SK-N-SH treated with all-trans-retinoic acid at 6 μM for 48 hours (cell line): ENCODE data around the gene CDH11.

Experiments used
- ATAC-seq: fragments of 200-7000 bp; cut with Tn5 transposase; 3 replicates; pipeline ENCODE4 v1.9.1; 2020; ENCODE audit warnings: mild to moderate bottlenecking, moderate library complexity
- ARNTL ChIP-seq: fragments of 450-650 bp; formaldehyde crosslinking; IDR thresholded peaks from 2 replicates; pipeline ENCODE4 v1.5.0; 2020; ENCODE audit warnings: low read depth, mild to moderate bottlenecking, moderate library complexity, borderline replicate concordance
- BACH2 ChIP-seq: fragments of 250-450 bp; sonication (Bioruptor Pico); IDR thresholded peaks from 2 replicates; pipeline ENCODE4 v1.9.0; 2021; ENCODE audit warnings: mild to moderate bottlenecking, borderline replicate concordance
- ESRRG ChIP-seq: fragments of 250-450 bp; sonication (Bioruptor Pico); IDR thresholded peaks from 2 replicates; pipeline ENCODE4 v1.6.1; 2021; ENCODE audit warnings: mild to moderate bottlenecking
- ISL1 ChIP-seq: fragments of 250-450 bp; sonication (Bioruptor Pico); IDR thresholded peaks from 2 replicates; pipeline ENCODE4 v2.1.2; 2022; ENCODE audit warnings: mild to moderate bottlenecking, moderate library complexity
- OSR1 ChIP-seq: fragments of 250-450 bp; sonication (Bioruptor Pico); IDR thresholded peaks from 2 replicates; pipeline ENCODE4 v1.8.0; 2022; ENCODE audit warnings: moderate library complexity, mild to moderate bottlenecking, inconsistent platforms
- RARB ChIP-seq: fragments of 250-450 bp; sonication (Bioruptor Pico); IDR thresholded peaks from 2 replicates; pipeline ENCODE4 v1.8.0; 2021; ENCODE audit warnings: mild to moderate bottlenecking, moderate library complexity
- SNAI2 ChIP-seq: fragments of 250-450 bp; sonication (Bioruptor Pico); IDR thresholded peaks from 2 replicates; pipeline ENCODE4 v1.5.0; 2020; ENCODE audit warnings: mild to moderate bottlenecking, moderate library complexity
- TCF4 ChIP-seq: fragments of 250-450 bp; sonication (Bioruptor Pico); IDR thresholded peaks from 2 replicates; pipeline ENCODE4 v1.8.0; 2021; ENCODE audit warnings: mild to moderate bottlenecking, moderate library complexity, borderline replicate concordance
- TOX ChIP-seq: fragments of 250-450 bp; sonication (Bioruptor Pico); IDR thresholded peaks from 2 replicates; pipeline ENCODE4 v1.8.0; 2021; ENCODE audit warnings: mild to moderate bottlenecking, moderate library complexity, borderline replicate concordance
- ZC3H10 ChIP-seq: fragments of 250-450 bp; sonication (Bioruptor Pico); IDR thresholded peaks from 2 replicates; pipeline ENCODE4 v1.5.1; 2021; ENCODE audit warnings: mild to moderate bottlenecking, moderate library complexity
- ZFP3 ChIP-seq: fragments of 250-450 bp; sonication (Bioruptor Pico); IDR thresholded peaks from 2 replicates; pipeline ENCODE4 v1.5.0; 2020; ENCODE audit warnings: mild to moderate bottlenecking, moderate library complexity
- ZFP30 ChIP-seq: fragments of 450-650 bp; formaldehyde crosslinking; IDR thresholded peaks from 2 replicates; pipeline ENCODE4 v1.5.0; 2022; ENCODE audit warnings: mild to moderate bottlenecking, moderate library complexity
- ZNF70 ChIP-seq: fragments of 450-650 bp; formaldehyde crosslinking; IDR thresholded peaks from 2 replicates; pipeline ENCODE4 v1.5.0; 2020; ENCODE audit warnings: mild to moderate bottlenecking, moderate library complexity
- ZNF8 ChIP-seq: fragments of 450-650 bp; formaldehyde crosslinking; IDR thresholded peaks from 2 replicates; pipeline ENCODE4 v1.5.0; 2020; ENCODE audit warnings: mild to moderate bottlenecking, moderate library complexity
- TF ChIP-seq, protein P1 (sequence below): fragments of 250-450 bp; sonication (Bioruptor Pico); IDR thresholded peaks from 2 replicates; pipeline ENCODE4 v1.5.1; 2021; ENCODE audit warnings: mild to moderate bottlenecking, moderate library complexity
- TF ChIP-seq, protein P2 (sequence below): fragments of 250-450 bp; sonication (Bioruptor Pico); IDR thresholded peaks from 2 replicates; pipeline ENCODE4 v1.8.0; 2021; ENCODE audit warnings: low read depth, mild to moderate bottlenecking, moderate library complexity, borderline replicate concordance
- TF ChIP-seq, protein P3 (sequence below): fragments of 250-450 bp; sonication (Bioruptor Pico); IDR thresholded peaks from 2 replicates; pipeline ENCODE4 v1.8.0; 2020; ENCODE audit warnings: mild to moderate bottlenecking, moderate library complexity, borderline replicate concordance
- TF ChIP-seq, protein P4 (sequence below): fragments of 250-450 bp; sonication (Bioruptor Pico); IDR thresholded peaks from 2 replicates; pipeline ENCODE4 v1.5.0; 2020; ENCODE audit warnings: mild to moderate bottlenecking, moderate library complexity
- TF ChIP-seq, protein P5 (sequence below): fragments of 250-450 bp; sonication (Bioruptor Pico); IDR thresholded peaks from 2 replicates; pipeline ENCODE4 v1.5.1; 2020; ENCODE audit warnings: low read depth, mild to moderate bottlenecking, moderate library complexity

Gene CDH11

DNA sequence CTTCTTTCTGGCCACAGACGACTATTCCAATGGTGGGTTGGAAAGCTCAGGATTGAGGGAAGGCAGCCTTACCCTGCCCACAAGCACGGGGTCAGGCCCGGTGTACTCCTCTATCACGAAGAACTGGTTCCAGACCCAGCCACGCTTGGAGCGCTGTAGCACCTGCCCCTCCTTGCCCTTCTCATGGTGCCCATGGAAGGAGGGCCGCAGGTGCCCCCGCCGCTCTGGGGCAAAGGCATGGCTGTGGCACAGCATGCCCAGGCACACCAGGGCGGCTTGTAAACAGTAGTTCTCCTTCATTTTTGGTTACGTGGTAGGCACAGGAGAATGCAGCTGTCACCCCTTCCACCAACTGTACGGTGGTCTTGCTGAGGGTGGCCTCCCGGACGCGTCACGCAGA is 117.3 kb downstream of the CDH11 start:
- no peak for ATAC-seq
- TF ChIP-seq ZFP30 (no peak), ISL1 (CRISPR knock-in tag) (no peak), BACH2 (no peak), SNAI2 (no peak), ZFP3 (no peak), ZNF8 (CRISPR knock-in tag) (no peak)
- TF ChIP-seq, protein P1, sequence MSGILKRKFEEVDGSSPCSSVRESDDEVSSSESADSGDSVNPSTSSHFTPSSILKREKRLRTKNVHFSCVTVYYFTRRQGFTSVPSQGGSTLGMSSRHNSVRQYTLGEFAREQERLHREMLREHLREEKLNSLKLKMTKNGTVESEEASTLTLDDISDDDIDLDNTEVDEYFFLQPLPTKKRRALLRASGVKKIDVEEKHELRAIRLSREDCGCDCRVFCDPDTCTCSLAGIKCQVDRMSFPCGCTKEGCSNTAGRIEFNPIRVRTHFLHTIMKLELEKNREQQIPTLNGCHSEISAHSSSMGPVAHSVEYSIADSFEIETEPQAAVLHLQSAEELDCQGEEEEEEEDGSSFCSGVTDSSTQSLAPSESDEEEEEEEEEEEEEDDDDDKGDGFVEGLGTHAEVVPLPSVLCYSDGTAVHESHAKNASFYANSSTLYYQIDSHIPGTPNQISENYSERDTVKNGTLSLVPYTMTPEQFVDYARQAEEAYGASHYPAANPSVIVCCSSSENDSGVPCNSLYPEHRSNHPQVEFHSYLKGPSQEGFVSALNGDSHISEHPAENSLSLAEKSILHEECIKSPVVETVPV (CRISPR knock-in tag), result no peak
- TF ChIP-seq, protein P2, sequence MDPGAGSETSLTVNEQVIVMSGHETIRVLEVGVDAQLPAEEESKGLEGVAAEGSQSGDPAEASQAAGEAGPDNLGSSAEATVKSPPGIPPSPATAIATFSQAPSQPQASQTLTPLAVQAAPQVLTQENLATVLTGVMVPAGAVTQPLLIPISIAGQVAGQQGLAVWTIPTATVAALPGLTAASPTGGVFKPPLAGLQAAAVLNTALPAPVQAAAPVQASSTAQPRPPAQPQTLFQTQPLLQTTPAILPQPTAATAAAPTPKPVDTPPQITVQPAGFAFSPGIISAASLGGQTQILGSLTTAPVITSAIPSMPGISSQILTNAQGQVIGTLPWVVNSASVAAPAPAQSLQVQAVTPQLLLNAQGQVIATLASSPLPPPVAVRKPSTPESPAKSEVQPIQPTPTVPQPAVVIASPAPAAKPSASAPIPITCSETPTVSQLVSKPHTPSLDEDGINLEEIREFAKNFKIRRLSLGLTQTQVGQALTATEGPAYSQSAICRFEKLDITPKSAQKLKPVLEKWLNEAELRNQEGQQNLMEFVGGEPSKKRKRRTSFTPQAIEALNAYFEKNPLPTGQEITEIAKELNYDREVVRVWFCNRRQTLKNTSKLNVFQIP (CRISPR knock-in tag), result no peak
- TF ChIP-seq, protein P3, sequence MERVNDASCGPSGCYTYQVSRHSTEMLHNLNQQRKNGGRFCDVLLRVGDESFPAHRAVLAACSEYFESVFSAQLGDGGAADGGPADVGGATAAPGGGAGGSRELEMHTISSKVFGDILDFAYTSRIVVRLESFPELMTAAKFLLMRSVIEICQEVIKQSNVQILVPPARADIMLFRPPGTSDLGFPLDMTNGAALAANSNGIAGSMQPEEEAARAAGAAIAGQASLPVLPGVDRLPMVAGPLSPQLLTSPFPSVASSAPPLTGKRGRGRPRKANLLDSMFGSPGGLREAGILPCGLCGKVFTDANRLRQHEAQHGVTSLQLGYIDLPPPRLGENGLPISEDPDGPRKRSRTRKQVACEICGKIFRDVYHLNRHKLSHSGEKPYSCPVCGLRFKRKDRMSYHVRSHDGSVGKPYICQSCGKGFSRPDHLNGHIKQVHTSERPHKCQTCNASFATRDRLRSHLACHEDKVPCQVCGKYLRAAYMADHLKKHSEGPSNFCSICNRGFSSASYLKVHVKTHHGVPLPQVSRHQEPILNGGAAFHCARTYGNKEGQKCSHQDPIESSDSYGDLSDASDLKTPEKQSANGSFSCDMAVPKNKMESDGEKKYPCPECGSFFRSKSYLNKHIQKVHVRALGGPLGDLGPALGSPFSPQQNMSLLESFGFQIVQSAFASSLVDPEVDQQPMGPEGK (CRISPR knock-in tag), result no peak
- TF ChIP-seq, protein P4, sequence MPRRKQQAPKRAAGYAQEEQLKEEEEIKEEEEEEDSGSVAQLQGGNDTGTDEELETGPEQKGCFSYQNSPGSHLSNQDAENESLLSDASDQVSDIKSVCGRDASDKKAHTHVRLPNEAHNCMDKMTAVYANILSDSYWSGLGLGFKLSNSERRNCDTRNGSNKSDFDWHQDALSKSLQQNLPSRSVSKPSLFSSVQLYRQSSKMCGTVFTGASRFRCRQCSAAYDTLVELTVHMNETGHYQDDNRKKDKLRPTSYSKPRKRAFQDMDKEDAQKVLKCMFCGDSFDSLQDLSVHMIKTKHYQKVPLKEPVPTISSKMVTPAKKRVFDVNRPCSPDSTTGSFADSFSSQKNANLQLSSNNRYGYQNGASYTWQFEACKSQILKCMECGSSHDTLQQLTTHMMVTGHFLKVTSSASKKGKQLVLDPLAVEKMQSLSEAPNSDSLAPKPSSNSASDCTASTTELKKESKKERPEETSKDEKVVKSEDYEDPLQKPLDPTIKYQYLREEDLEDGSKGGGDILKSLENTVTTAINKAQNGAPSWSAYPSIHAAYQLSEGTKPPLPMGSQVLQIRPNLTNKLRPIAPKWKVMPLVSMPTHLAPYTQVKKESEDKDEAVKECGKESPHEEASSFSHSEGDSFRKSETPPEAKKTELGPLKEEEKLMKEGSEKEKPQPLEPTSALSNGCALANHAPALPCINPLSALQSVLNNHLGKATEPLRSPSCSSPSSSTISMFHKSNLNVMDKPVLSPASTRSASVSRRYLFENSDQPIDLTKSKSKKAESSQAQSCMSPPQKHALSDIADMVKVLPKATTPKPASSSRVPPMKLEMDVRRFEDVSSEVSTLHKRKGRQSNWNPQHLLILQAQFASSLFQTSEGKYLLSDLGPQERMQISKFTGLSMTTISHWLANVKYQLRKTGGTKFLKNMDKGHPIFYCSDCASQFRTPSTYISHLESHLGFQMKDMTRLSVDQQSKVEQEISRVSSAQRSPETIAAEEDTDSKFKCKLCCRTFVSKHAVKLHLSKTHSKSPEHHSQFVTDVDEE (CRISPR knock-in tag), result no peak
- TF ChIP-seq, all 23 proteins: peak for 0

DNA sequence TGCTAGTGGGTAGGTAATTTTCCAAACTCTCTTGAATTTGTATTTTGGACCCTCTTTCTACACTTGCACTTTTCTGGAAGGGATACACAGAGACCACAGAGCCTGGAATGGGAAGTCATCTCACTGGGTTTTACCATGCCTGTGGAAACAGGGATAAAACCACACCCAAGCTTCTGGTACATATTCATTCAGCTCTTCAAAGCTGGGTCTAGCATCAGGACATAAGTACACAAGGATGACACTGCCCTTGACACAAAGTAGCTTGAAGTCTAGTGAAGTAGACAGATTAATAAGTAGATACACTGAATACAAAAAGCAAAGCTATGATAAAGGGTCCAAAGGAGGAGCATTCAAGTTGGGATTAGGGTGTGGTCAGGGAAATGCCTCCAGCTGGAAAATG is 118.2 kb downstream of the CDH11 start:
- ATAC-seq, result no peak
- TF ChIP-seq, protein P5, sequence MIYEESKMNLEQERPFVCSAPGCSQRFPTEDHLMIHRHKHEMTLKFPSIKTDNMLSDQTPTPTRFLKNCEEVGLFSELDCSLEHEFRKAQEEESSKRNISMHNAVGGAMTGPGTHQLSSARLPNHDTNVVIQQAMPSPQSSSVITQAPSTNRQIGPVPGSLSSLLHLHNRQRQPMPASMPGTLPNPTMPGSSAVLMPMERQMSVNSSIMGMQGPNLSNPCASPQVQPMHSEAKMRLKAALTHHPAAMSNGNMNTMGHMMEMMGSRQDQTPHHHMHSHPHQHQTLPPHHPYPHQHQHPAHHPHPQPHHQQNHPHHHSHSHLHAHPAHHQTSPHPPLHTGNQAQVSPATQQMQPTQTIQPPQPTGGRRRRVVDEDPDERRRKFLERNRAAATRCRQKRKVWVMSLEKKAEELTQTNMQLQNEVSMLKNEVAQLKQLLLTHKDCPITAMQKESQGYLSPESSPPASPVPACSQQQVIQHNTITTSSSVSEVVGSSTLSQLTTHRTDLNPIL (CRISPR knock-in tag), result no peak
- TF ChIP-seq ZNF70 (CRISPR knock-in tag) (no peak), TCF4 (CRISPR knock-in tag) (no peak), ZC3H10 (no peak)
- TF ChIP-seq, protein P1 (CRISPR knock-in tag), result no peak

DNA sequence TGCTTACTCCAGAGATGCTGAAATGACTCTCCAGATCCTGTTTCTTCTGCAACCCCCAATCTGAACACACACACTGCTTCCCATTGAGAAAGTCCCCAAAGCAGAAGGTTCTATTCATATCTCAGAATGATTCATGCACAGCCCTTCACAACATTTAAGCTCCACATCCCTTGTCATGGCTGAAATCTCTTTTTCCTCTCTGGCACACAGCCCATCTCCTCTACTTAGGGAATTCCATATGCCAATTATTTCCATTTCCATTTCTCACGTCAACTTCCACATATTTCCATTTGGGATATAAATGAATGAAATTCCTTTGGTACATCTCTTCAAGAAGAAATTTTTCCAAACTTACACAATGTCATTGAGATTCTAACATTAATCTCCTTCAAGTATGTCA is 119.6 kb downstream of the CDH11 start:
- peak; percentile 93 for ATAC-seq
- TF ChIP-seq ESRRG (CRISPR knock-in tag) (peak; percentile 64; the same call in 1 of the 2 replicates), ISL1 (CRISPR knock-in tag) (peak; percentile 98), ZC3H10 (peak; percentile 39; the same call in 1 of the 2 replicates), ARNTL (no peak), SNAI2 (peak; percentile 68; the same call in 1 of the 2 replicates), BACH2 (no peak), TCF4 (CRISPR knock-in tag) (0 out of 2 replicates have a peak, but pooled peaks have one; percentile 10), TOX (peak; percentile 75; the same call in 1 of the 2 replicates), ZFP3 (peak; percentile 81), OSR1 (no peak), RARB (no peak), ZNF8 (CRISPR knock-in tag) (peak; percentile 40; the same call in 1 of the 2 replicates)
- TF ChIP-seq, protein P5 (CRISPR knock-in tag), result peak; percentile 83
- TF ChIP-seq, protein P3 (CRISPR knock-in tag), result peak; percentile 69
- TF ChIP-seq, protein P2 (CRISPR knock-in tag), result no peak
